Stimulated activated CD4-positive, alpha-beta T cell treated with anti-CD3 and anti-CD28 coated beads, TNF-alpha, amount 100 ng/mL, for 48 hours (primary cell): ENCODE results near the gene HILPDA.
A peak's percentile ranks its signal among the peaks of the same experiment; 100 is the strongest.
"Not testable (repeated sequence)": the region's sequence is repeated elsewhere in the genome, so short reads cannot be mapped to it uniquely, and the experiment has no call there.

Experiments
- DNase-seq, 3 donors: peaks; one replicate each; pipeline ENCODE4 v3.0.0-alpha.2; 2020; ENCODE audit warnings: low read depth in 3 of 3

The HILPDA gene

DNA sequence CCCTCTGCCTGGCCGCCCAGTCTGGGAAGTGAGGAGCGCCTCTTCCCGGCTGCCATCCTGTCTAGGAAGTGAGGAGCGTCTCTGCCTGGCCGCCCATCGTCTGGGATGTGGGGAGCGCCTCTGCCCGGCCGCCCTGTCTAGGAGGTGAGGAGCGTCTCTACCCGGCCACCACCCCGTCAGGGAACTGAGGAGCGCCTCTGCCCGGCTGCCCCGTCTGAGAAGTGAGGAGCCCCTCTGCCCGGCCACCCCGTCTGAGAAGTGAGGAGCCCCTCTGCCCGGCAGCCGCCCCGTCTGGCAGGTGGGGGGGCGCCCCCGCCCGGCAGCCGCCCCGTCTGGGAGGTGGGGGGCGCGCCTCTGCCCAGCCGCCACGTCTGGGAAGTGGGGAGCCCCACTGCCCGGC is 7.7 kb downstream of the HILPDA start:
- not testable (repeated sequence) for DNase-seq

- DNase-seq, result not testable (repeated sequence)
These were observed 8.3 kb downstream of the HILPDA start for GRCh38 chr7:128463933-128464332.

DNA sequence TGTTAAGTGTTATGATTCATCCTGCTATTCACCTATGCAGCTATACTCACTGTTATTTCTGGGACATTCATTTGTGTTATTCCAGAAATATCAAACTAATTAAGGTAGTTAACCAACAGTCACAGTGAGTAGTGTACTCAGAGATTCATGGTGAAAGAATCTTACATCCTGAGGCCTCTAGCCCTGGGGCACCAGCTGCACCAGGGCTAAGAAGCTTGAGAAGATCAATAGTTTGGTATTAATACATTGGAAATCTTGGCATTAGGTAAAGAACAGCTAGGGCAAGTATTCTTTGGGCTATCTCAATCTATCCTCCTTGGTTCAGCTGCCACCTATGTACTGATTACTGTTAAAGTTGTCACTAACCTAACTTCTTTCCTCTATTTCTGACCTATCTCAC is 11.2 kb downstream of the HILPDA start:
- not testable (repeated sequence) for DNase-seq

- peak; percentile 85 to 95 (median 87) for DNase-seq
These were observed 21.0 kb downstream of the HILPDA start, which contains the start of gene METTL2B for GRCh38 chr7:128476402-128477335. METTL2B (plus strand) TSS chr7:128476748; CDS start chr7:128476766, 18 bp downstream.

GRCh38 chr7:128477336-128477690 is 21.6 kb downstream of the HILPDA start:
- DNase-seq, result not testable (repeated sequence)

DNA sequence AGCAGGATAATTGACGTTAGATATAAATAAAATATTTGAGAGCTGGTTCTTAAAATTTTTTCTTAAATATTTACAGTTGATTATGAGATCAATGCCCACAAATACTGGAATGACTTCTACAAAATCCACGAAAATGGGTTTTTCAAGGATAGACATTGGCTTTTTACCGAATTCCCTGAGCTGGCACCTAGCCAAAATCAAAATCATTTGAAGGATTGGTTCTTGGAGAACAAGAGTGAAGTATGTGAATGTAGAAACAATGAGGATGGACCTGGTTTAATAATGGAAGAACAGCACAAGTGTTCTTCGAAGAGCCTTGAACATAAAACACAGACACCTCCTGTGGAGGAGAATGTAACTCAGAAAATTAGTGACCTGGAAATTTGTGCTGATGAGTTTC is 23.4 kb downstream of the HILPDA start:
- DNase-seq, result not testable (repeated sequence)

- DNase-seq, result not testable (repeated sequence)
These were observed 32.5 kb downstream of the HILPDA start for GRCh38 chr7:128488134-128488533.

DNA sequence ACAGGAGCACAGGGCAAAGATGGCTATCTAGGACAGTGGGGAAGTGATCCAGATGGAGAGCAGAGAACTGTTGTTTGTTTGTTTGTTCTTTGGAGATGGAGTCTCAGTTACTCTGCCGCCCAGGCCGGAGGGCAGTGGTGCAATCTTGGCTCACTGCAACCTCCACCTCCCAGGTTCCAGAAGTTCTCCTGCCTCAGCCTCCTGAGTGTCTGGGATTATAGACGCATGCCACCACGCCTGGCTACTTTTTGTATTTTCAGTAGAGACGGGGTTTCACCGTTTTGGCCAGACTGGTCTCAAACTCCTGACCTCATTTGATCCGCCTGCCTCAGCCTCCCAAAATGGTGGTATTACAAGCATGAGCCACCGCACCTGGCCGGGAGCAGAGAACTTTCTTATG is 41.7 kb downstream of the HILPDA start:
- no peak for DNase-seq

GRCh38 chr7:128505416-128505815 is 49.7 kb downstream of the HILPDA start:
- DNase-seq, result not testable (repeated sequence)

GRCh38 chr7:128506819-128507218 is 51.1 kb downstream of the HILPDA start:
- DNase-seq, result not testable (repeated sequence)

GRCh38 chr7:128507321-128507993 is 51.8 kb downstream of the HILPDA start:
- DNase-seq, result not testable (repeated sequence)
